ENCODE data around the gene PHOSPHO2. TPM values are rescaled to one million over a fixed set of nuclear protein-coding genes. Genes with fewer than 3 reads are reported as not detected.
A peak's percentile ranks its signal among the peaks of the same experiment; 100 is the strongest.

The PHOSPHO2 gene
- total RNA-seq, result 5.9 TPM

DNA sequence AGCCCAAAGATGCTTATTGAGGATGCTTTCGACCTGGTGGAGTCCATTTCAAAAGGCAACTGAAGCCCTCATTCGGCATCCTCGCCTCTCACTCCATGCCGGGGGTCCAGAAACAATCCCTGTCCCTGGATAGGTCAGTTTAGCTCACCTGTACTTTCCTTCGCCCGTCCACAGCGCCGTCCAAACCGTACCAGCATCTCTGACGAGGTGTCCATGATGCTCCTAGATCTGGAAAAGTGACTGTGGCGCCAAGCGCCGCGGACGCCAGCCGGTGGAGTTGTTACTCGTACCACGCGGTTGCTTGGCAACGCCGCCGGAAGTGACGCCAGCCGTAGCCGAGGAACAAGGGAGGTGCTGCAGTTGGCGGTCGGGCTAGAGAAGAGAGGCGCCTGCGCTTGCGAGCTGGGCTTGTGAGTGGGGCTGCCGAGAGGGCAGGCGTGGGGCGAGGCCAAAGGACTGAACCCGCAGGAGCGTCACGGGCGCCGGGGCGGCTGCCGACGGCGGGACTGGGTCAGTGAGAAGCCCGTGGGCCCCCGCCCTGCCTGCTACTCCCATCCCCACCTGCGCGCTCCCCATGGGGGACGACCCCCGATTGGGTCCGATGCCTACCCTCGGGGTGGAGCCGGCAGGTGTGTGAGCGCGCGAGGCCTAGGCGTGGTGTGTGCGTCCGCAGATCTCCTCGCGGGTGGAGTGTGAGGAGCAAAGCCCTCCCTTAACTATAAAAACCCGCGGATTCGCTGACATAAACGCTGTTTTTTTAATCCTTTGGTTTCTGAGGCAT lies at the start of gene PHOSPHO2, which contains the start of gene CFAP210:
PHOSPHO2 (plus strand) TSS at position 357 of the 781 bp plus-strand sequence. CDS start 6,503 bp downstream, outside the sequence.
CFAP210 (minus strand) TSS at position 293 of the 781 bp plus-strand sequence; CDS start at position 215, 78 bp downstream.
- peak; percentile 95 for DNase-seq

- no peak for DNase-seq
These were observed 46.8 kb upstream of the PHOSPHO2 start for GRCh38 chr2:169647496-169647895.

GRCh38 chr2:169649278-169649677 lies 45.0 kb upstream of the PHOSPHO2 start:
- no peak for DNase-seq

DNA sequence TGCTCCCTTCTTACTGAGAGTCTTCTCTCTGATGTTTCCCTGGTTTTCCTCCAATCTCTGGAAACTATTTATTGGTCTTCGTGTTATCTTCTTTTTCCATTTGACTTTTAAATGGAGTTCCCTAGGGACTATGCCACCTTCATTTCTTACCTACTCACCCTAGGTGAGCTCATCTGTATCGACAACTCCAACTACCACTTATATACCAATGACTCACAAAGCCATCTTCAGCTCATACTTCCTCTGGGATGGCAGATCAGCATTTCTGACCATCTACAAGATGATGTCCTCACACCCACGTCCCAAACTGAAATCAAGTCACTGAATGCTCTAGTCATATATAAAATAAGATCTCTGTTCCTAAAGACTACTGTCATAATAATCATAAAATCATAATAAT lies 40.6 kb upstream of the PHOSPHO2 start:
- DNase-seq, result no peak

DNA sequence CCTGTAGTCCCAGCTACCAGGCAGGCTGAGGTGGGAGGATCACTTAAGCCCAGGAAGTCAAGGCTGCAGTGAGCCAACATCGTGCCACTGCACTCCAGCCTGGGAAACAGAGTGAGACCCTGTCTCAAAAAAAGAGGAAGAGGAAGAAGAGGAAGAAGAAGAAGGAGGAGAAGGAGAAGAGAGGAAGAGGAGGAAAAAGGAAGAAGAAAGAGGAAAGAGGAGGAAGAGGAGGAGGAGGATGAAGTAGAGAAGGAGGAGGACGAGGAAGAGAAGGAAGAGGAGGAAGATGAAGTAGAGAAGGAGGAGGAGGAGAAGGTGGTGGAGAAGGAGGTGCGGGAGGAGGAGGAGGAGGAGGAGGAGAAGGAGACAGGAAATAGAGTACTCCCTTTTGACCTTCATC lies 38.1 kb upstream of the PHOSPHO2 start:
- DNase-seq, result no peak

GRCh38 chr2:169658877-169659276 lies 35.4 kb upstream of the PHOSPHO2 start:
- DNase-seq, result no peak

DNA sequence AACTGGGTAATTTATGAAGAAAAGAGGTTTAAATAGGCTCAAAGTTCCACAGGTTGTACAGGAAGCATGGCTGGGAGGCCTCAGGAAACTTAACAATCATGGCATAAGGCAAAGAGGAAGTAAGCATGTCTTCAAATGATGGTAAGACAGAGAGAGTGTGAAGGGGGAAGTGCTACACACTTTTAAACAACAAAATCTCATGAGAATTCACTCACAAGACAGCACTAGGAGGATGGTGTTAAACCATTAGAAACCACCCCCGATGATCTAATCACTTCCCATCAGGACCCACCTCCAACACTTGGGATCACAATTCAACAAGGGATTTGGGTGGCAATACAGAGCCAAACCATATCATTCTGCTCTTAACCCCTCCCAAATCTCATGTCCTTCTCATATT lies 34.9 kb upstream of the PHOSPHO2 start:
- no peak for DNase-seq

DNA sequence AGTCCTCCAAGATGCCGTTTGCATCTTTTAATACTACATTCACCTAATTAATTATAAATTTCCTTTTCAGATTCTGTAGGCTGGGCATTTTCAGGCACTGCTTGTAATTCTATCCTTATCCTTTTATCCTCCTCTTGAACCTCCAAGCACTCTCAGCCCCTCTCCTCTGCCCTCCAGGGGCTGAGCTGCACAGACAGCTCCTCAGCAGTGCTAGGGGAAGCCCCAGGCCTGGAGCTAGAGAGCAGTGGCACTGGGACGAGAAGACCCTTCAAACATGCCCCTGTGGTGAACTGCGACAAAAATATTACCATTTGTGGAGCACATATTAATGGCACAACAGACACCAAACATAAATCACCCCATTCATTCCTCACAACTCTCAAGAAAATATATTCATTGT lies 33.0 kb upstream of the PHOSPHO2 start:
- DNase-seq, result no peak

DNA sequence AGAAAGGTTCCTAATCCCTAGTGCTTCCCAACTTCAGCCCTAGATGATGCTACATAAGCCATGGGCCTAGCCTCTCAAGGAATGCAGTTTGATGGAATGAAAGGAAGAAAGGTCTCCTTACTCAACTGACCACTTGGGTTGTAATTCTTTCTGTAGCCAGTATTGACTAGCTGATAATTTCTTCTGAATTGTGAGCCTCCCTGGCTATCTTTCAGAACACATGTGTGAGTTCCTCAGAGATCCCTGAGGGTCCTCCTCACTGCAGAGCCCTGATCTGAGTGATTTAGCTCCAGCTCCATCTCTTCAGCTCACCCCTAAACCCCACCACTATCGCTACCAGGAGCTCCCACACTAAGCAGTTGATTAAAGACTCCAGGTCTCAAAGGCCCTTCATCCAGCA lies 31.5 kb upstream of the PHOSPHO2 start:
- no peak for DNase-seq

- DNase-seq, result no peak
These were observed 31.0 kb upstream of the PHOSPHO2 start for GRCh38 chr2:169663247-169663646.

DNA sequence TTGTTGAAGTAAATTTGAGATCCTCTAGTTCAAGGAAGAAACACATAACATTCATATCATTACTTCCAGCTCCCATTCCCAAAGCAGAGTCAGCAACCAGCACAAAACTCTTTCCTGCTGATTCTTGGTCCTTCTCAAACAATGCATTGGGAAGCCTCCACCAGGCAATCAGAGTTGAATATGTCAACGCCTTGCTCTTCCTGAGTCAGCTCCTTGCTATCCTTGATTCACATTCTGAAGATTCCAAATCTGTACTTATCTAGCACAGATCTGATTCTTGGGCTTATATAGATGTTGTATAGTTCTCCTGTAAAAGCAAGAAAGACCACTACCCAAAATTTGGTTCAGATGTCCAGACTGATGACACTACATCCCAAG lies 29.7 kb upstream of the PHOSPHO2 start:
- DNase-seq, result no peak

DNA sequence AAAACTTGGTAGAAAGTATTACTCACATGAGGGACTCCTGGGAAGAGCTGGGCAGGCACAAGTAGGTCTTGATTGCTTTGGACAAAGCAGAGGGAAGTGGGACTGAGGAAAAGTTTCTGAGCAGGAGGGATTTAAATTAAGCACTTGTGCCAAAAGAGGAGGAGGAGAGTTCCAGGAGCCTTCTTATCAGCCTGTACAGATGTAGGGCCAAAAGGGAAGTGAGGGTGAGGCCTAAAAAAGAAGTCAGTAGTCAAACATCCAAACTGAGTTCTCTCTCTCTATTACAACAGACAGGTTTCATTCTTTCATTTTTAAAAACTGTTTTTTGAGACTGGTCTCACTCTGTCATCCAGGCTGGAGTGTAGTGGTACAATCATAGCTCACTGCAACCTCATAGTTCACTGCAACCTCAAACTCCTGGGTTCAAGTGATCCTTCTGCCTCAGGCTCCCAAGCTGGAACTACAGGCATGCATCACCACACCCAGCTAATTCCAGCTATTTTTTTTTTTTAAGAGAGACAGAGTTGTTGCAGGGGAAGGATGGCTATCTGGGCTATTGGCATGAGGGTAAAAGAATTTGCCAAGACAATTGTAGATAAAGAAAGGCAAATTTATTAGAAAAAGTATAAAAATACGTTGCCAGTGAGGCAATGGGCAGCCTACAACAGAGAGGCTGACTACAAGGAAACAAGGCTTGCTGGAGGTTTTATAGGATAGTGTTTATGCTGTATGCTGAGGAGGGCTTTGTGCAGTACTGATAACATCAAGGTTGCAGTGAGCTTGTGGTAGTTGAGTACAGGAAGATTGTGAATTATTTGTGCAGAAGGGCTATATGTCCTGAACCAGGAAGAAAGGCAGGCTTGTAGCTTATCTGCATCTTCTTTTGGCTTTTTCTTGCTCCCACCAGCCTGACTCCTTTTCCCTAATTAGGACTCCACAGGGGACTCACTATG lies 29.0 kb upstream of the PHOSPHO2 start:
- DNase-seq, result no peak

GRCh38 chr2:169667583-169667982 lies 26.7 kb upstream of the PHOSPHO2 start:
- no peak for DNase-seq

GRCh38 chr2:169670215-169670651 lies 24.0 kb upstream of the PHOSPHO2 start:
- DNase-seq, result no peak

- no peak for DNase-seq
These were observed 23.3 kb upstream of the PHOSPHO2 start for GRCh38 chr2:169670937-169671336.

- DNase-seq, result no peak
These were observed 21.9 kb upstream of the PHOSPHO2 start for GRCh38 chr2:169672406-169672805.

- DNase-seq, result no peak
These were observed 21.2 kb upstream of the PHOSPHO2 start for GRCh38 chr2:169673106-169673505.

- DNase-seq, result peak; percentile 44
These were observed 20.3 kb upstream of the PHOSPHO2 start for GRCh38 chr2:169673921-169674320.

DNA sequence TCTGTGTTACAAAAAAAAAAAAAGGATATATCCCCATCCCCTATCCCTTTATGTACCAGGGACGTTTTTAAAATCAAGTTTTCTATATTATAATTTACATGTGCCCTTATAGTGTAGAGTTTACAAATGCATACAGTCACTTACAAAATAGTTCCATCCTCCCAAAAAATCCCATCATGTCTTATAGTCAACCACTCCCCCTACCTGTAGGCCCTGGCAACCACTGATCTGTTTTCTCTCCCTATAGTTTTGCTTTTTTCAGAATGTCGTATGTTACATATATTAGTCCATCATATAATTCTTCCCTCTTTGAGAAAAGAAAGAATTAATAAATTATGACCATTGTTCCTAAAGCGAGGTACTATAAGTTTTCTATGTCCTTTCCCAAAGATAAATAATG lies 17.9 kb upstream of the PHOSPHO2 start:
- DNase-seq, result no peak

- no peak for DNase-seq
These were observed 17.4 kb upstream of the PHOSPHO2 start for GRCh38 chr2:169676850-169677249.

DNA sequence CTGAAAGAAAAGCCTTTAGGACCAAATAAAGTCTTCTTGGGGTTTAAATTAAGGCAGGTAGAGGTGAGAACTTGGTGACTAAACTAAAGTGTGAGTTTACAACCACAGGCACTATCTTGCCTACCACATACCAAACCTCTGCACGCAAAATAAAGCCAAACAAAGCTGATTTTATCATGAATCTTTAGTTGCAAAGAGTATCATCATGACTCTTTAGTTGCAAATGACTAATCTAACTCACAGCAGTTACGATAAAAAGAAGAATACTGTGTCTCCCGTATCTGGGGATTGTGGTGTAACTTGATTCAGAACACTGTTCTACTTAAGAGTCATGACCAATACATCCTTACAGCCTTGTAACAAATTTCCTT lies 11.2 kb upstream of the PHOSPHO2 start:
- DNase-seq, result no peak

- no peak for DNase-seq
These were observed 10.7 kb upstream of the PHOSPHO2 start for GRCh38 chr2:169683425-169684134.

Measured in skin of body (tissue), 2 donors.